GM23338 (cell line): ENCODE measurements around the gene GPR50. TPM values are rescaled to one million over a fixed set of nuclear protein-coding genes. Genes with fewer than 3 reads are reported as not detected.
A peak's percentile ranks its signal among the peaks of the same experiment; 100 is the strongest.

Source experiments
- ATAC-seq: fragments of 200-7000 bp; cut with Tn5 transposase; 3 replicates; pipeline ENCODE4 v1.9.1; 2020
- DNase-seq: peaks from one replicate; pipeline ENCODE4 v3.0.0-alpha.2; 2015; ENCODE audit warnings: low spot score
- H2AFZ ChIP-seq: fragments of 200-600 bp; sonication (generic); 2 replicates; pipeline ENCODE4 v1.8.0; 2016; ENCODE audit warnings: antibody characterized with exemption, mild to moderate bottlenecking, moderate library complexity
- H3F3A ChIP-seq: fragments of 200-600 bp; sonication (generic); replicated peaks from 2 replicates; pipeline ENCODE4 v1.8.0; 2017; ENCODE audit warnings: antibody characterized with exemption, mixed run types, low read depth
- H3K27ac ChIP-seq: fragments of 200-600 bp; sonication (generic); 2 replicates; pipeline ENCODE4 v1.6.1; 2016; ENCODE audit warnings: low read depth
- H3K27me3 ChIP-seq: fragments of 200-600 bp; sonication (generic); 2 replicates; pipeline ENCODE4 v1.8.0; 2016; ENCODE audit warnings: mild to moderate bottlenecking, mixed run types, moderate library complexity; ENCODE audit not compliant: insufficient read depth
- H3K36me3 ChIP-seq: fragments of 200-600 bp; sonication (generic); 2 replicates; pipeline ENCODE4 v1.8.0; 2016; ENCODE audit warnings: mild to moderate bottlenecking; ENCODE audit not compliant: insufficient read depth
- H3K4me1 ChIP-seq: fragments of 200-600 bp; sonication (generic); 2 replicates; pipeline ENCODE4 v1.8.0; 2016; ENCODE audit warnings: mild to moderate bottlenecking, moderate library complexity; ENCODE audit not compliant: insufficient read depth
- H3K4me2 ChIP-seq: fragments of 200-600 bp; sonication (generic); 2 replicates; pipeline ENCODE4 v1.7.1; 2017; ENCODE audit warnings: mixed run types
- H3K4me3 ChIP-seq: fragments of 200-600 bp; sonication (generic); 2 replicates; pipeline ENCODE4 v1.6.1; 2016; ENCODE audit warnings: mixed run types
- H3K79me2 ChIP-seq: fragments of 200-600 bp; sonication (generic); replicated peaks from 2 replicates; pipeline ENCODE4 v1.8.0; 2017; ENCODE audit warnings: mild to moderate bottlenecking; ENCODE audit not compliant: insufficient read depth
- H3K9me2 ChIP-seq: fragments of 200-600 bp; sonication (generic); 2 replicates; pipeline ENCODE4 v1.8.0; 2017; ENCODE audit not compliant: insufficient read depth
- H4K20me1 ChIP-seq: fragments of 200-600 bp; sonication (generic); replicated peaks from 2 replicates; pipeline ENCODE4 v1.8.0; 2017; ENCODE audit warnings: mild to moderate bottlenecking; ENCODE audit not compliant: insufficient read depth
- H3K27ac Mint-ChIP-seq: 2 replicates; pipeline ENCODE4 v1.8.0; 2020; ENCODE audit warnings: inconsistent platforms, mild to moderate bottlenecking, moderate library complexity, mixed read lengths
- H3K27me3 Mint-ChIP-seq: 3 replicates; pipeline ENCODE4 v1.8.0; 2022; ENCODE audit warnings: low read depth, mild to moderate bottlenecking, moderate library complexity, mixed read lengths, inconsistent platforms; ENCODE audit not compliant: insufficient read depth, poor library complexity
- H3K36me3 Mint-ChIP-seq: 3 replicates; pipeline ENCODE4 v1.8.0; 2021; ENCODE audit warnings: low read depth, mild to moderate bottlenecking, inconsistent platforms, moderate library complexity, mixed read lengths
- H3K4me1 Mint-ChIP-seq: 3 replicates; pipeline ENCODE4 v1.8.0; 2020; ENCODE audit warnings: mild to moderate bottlenecking, inconsistent platforms, mixed read lengths
- H3K4me3 Mint-ChIP-seq: 3 replicates; pipeline ENCODE4 v1.8.0; 2021; ENCODE audit warnings: moderate library complexity, mild to moderate bottlenecking, inconsistent platforms, mixed read lengths
- H3K9me3 Mint-ChIP-seq: 3 replicates; pipeline ENCODE4 v1.8.0; 2020; ENCODE audit warnings: moderate library complexity, mild to moderate bottlenecking, inconsistent platforms, mixed read lengths
- ETS1 ChIP-seq: IDR thresholded peaks from 2 replicates; pipeline ENCODE4 v1.6.1; 2016; ENCODE audit warnings: antibody characterized with exemption
- EZH2phosphoT487 ChIP-seq: fragments of 200-600 bp; sonication (generic); IDR thresholded peaks from one replicate; pipeline ENCODE4 v1.8.1; 2018; ENCODE audit warnings: antibody characterized with exemption; ENCODE audit not compliant: unreplicated experiment
- JUNB ChIP-seq: IDR thresholded peaks from one replicate; pipeline ENCODE4 v1.6.1; 2016; ENCODE audit warnings: antibody characterized with exemption; ENCODE audit not compliant: unreplicated experiment
- NANOG ChIP-seq: IDR thresholded peaks from 2 replicates; pipeline ENCODE4 v1.6.1; 2016; ENCODE audit warnings: antibody characterized with exemption, borderline replicate concordance
- POLR2AphosphoS5 ChIP-seq: IDR thresholded peaks from 2 replicates; pipeline ENCODE4 v1.6.1; 2016; ENCODE audit warnings: antibody characterized with exemption, low read depth
- STAT1 ChIP-seq: IDR thresholded peaks from one replicate; pipeline ENCODE4 v1.6.1; 2016; ENCODE audit warnings: antibody characterized with exemption; ENCODE audit not compliant: unreplicated experiment
- ZNF114 ChIP-seq: fragments of 250-450 bp; sonication (Bioruptor Pico); IDR thresholded peaks from 2 replicates; pipeline ENCODE4 v1.5.0; 2020; ENCODE audit warnings: mild to moderate bottlenecking, moderate library complexity
- ZNF331 ChIP-seq: fragments of 250-450 bp; sonication (Bioruptor Pico); IDR thresholded peaks from 2 replicates; pipeline ENCODE4 v1.5.0; 2020; ENCODE audit warnings: low read depth, mild to moderate bottlenecking, moderate library complexity
- polyA plus RNA-seq: library from polyadenylated mRNA; unstranded; fragments of >200 nt; fragmentation: Nextera tagmentation; extraction: Ambion mirVana; gene quantifications from 2 replicates; pipeline ENCODE4 v1.2.1, GENCODE V29; 2016
- total RNA-seq: library from RNA; depleted of rRNA; stranded (reverse); fragments of >200 nt; shearing (Covaris generic); gene quantifications from 2 replicates; pipeline ENCODE4 v1.2.3, GENCODE V29; 2014
- TF ChIP-seq, protein P1 (sequence below): IDR thresholded peaks from one replicate; pipeline ENCODE4 v1.6.1; 2018; ENCODE audit warnings: antibody characterized with exemption; ENCODE audit not compliant: unreplicated experiment

The GPR50 gene
- total and polyA plus RNA-seq, 2 experiments from 2014 or later = 0.59 to 1.5 TPM

DNA sequence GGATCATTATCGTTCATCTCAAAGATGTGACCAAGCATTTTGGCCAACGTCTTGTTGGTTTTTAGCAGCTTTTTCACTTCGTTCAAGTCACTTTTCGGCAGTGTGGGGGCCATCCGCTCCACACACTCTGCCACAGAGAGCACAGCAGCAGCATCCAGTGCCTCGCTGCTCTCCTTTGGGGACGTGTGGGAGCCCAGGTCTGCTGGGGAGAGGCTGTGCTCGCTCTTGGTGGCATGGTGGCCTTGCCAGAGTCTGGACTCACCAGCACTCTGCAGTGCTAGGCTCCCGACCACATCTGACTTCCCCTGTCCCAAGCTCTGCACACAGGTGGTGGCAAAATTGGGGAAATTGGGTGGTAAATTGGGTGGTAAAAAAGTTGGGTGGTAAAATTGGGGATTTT is 50.6 kb downstream of the GPR50 start:
- Mint-ChIP-seq H3K4me3 (no peak overlapping the region), H3K27ac (no peak overlapping the region), H3K4me1 (peaks cover 8% of the 10 kb centered on the region; the same call in 2 of the 3 replicates), H3K9me3 (no peaks in the 10 kb centered on the region), H3K27me3 (peaks cover 13% of the 10 kb centered on the region), H3K36me3 (no peaks in the 10 kb centered on the region)
- Histone ChIP-seq H3K4me3 (no peak overlapping the region), H3F3A (no peaks in the 10 kb centered on the region), H3K9me2 (no peaks in the 10 kb centered on the region), H3K4me1 (no peaks in the 10 kb centered on the region), H4K20me1 (no peaks in the 10 kb centered on the region), H3K27me3 (peaks cover 10% of the 10 kb centered on the region), H3K27ac (no peak overlapping the region), H3K36me3 (no peaks in the 10 kb centered on the region), H3K4me2 (peak overlapping the region; percentile 61; the same call in 1 of the 2 replicates), H3K79me2 (no peaks in the 10 kb centered on the region), H2AFZ (0 out of 2 replicates have a peak overlapping the region, but pooled peaks have one; percentile 28)
- no peak for DNase-seq
- no peak for TF ChIP-seq ZNF114
- no peak for TF ChIP-seq STAT1
- TF ChIP-seq, protein P1, sequence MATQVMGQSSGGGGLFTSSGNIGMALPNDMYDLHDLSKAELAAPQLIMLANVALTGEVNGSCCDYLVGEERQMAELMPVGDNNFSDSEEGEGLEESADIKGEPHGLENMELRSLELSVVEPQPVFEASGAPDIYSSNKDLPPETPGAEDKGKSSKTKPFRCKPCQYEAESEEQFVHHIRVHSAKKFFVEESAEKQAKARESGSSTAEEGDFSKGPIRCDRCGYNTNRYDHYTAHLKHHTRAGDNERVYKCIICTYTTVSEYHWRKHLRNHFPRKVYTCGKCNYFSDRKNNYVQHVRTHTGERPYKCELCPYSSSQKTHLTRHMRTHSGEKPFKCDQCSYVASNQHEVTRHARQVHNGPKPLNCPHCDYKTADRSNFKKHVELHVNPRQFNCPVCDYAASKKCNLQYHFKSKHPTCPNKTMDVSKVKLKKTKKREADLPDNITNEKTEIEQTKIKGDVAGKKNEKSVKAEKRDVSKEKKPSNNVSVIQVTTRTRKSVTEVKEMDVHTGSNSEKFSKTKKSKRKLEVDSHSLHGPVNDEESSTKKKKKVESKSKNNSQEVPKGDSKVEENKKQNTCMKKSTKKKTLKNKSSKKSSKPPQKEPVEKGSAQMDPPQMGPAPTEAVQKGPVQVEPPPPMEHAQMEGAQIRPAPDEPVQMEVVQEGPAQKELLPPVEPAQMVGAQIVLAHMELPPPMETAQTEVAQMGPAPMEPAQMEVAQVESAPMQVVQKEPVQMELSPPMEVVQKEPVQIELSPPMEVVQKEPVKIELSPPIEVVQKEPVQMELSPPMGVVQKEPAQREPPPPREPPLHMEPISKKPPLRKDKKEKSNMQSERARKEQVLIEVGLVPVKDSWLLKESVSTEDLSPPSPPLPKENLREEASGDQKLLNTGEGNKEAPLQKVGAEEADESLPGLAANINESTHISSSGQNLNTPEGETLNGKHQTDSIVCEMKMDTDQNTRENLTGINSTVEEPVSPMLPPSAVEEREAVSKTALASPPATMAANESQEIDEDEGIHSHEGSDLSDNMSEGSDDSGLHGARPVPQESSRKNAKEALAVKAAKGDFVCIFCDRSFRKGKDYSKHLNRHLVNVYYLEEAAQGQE = no peak
- TF ChIP-seq ZNF331 (CRISPR knock-in tag) = no peak
- no peak for TF ChIP-seq POLR2AphosphoS5
- TF ChIP-seq JUNB = no peak
- ATAC-seq = peak; percentile 48

DNA sequence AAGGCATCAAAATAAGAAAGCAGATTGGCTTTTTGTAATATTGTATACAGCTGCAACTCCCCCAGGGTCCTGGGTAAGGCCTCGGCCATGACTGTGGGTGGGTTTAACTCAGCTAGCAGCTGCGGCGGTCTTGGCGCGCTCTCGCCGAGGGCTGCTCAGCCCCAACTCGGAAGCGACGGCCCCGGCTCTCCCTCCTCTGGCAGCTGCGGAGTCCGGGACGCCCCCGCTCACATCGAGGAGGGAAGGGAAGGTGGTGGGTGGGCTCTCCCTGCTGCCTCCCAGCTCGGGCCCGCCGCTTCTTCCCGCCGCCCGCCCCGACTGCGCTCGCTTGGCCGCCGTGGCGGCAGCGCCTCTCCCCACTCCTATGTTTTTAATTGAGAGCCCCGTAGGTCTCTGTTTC is 51.2 kb downstream of the GPR50 start:
- H3K9me3 Mint-ChIP-seq = no peaks in the 10 kb centered on the region
- peak overlapping the region; percentile 46; the same call in 1 of the 2 replicates for H3K4me3 ChIP-seq
- peak; percentile 44 for DNase-seq

More for the DNA sequence above, 51.2 kb downstream of the GPR50 start:
- no peaks in the 10 kb centered on the region for H3K79me2 ChIP-seq
- no peak overlapping the region for H3K27ac Mint-ChIP-seq
- H3K9me2 ChIP-seq = no peaks in the 10 kb centered on the region
- TF ChIP-seq JUNB (no peak), ETS1 (no peak), EZH2phosphoT487 (no peak), ZNF331 (CRISPR knock-in tag) (no peak), POLR2AphosphoS5 (no peak), NANOG (no peak)
- TF ChIP-seq, protein P1 = no peak
- no peaks in the 10 kb centered on the region for H3F3A ChIP-seq
- H3K36me3 Mint-ChIP-seq = no peaks in the 10 kb centered on the region
- peaks cover 13% of the 10 kb centered on the region for H3K27me3 Mint-ChIP-seq
- no peaks in the 10 kb centered on the region for H3K36me3 ChIP-seq
- H2AFZ ChIP-seq = peak overlapping the region; percentile 38; the same call in 1 of the 2 replicates
- ATAC-seq = peak; percentile 94
- H4K20me1 ChIP-seq = no peaks in the 10 kb centered on the region
- no peaks in the 10 kb centered on the region for H3K4me1 ChIP-seq
- no peak overlapping the region for H3K27ac ChIP-seq
- H3K27me3 ChIP-seq = peaks cover 10% of the 10 kb centered on the region
- peak overlapping the region; percentile 65 for H3K4me3 Mint-ChIP-seq
- peaks cover 8% of the 10 kb centered on the region; the same call in 2 of the 3 replicates for H3K4me1 Mint-ChIP-seq
- peak overlapping the region; percentile 61 for H3K4me2 ChIP-seq
